ENCODE measurements around the gene TSPAN32.

Gene TSPAN32

GRCh38 chr11:2304506-2305139 lies 2.8 kb downstream of the TSPAN32 start:
- TF ChIP-seq CTCF (IDR thresholded peaks at IDR 0.05), result no peak

GRCh38 chr11:2305140-2305778 lies 3.4 kb downstream of the TSPAN32 start:
- TF ChIP-seq CTCF (IDR thresholded peaks at IDR 0.05), result peak; percentile 88

GRCh38 chr11:2305788-2306451 lies 4.1 kb downstream of the TSPAN32 start:
- TF ChIP-seq CTCF (IDR thresholded peaks at IDR 0.05), result no peak

GRCh38 chr11:2306452-2306823 lies 4.6 kb downstream of the TSPAN32 start:
- TF ChIP-seq CTCF (IDR thresholded peaks at IDR 0.05), result no peak

- TF ChIP-seq CTCF (IDR thresholded peaks at IDR 0.05), result no peak
Measured at GRCh38 chr11:2306877-2307500, 5.2 kb downstream of the TSPAN32 start.

GRCh38 chr11:2307501-2308331 lies 5.9 kb downstream of the TSPAN32 start:
- no peak for TF ChIP-seq CTCF (IDR thresholded peaks at IDR 0.05)

- no peak for TF ChIP-seq CTCF (IDR thresholded peaks at IDR 0.05)
Measured at GRCh38 chr11:2308713-2309112, 6.9 kb downstream of the TSPAN32 start.
